IMR-90 (cell line): ENCODE measurements around the gene ZNF280C. TPM values are rescaled to one million over a fixed set of nuclear protein-coding genes. Genes with fewer than 3 reads are reported as not detected.

ENCODE experiments used
- ATAC-seq: fragments of 200-7000 bp; cut with Tn5 transposase; 2 replicates; pipeline ENCODE4 v1.9.1; 2020; ENCODE audit warnings: low read depth, mild to moderate bottlenecking, moderate library complexity
- Bru-seq: library from RNA; stranded (reverse); fragments of 400-500 nt; gene quantifications from one replicate; lab custom pipeline; 2021; lab: Mats Ljungman, UMichigan
- BruChase-seq, 2 experiments: library from RNA; stranded (reverse); fragments of 400-500 nt; gene quantifications; one replicate each; lab custom pipeline; 2021; lab: Mats Ljungman, UMichigan
- BruUV-seq: library from RNA; stranded (reverse); fragments of 400-500 nt; replicated peaks from 2 replicates; lab custom pipeline; 2021; lab: Mats Ljungman, UMichigan
- CTCF ChIA-PET: fragments of 300-600 bp; formaldehyde crosslinking; extraction: SDS; loops from one replicate; lab custom pipeline; 2021; ENCODE audit warnings: antibody characterized with exemption; lab: Yijun Ruan, JAX
- POLR2A ChIA-PET: fragments of 300-600 bp; sonication (Branson Sonifier 250); formaldehyde crosslinking; loops from one replicate; lab custom pipeline; 2022; ENCODE audit warnings: antibody characterized with exemption; ENCODE audit not compliant: unreplicated experiment; lab: Charles Lee
- DNase-seq: peaks from one replicate; pipeline ENCODE4 v3.0.0; 2013
- H2AFZ ChIP-seq: replicated peaks from 2 replicates; pipeline ENCODE3; 2013; ENCODE audit warnings: low read length, mild to moderate bottlenecking; ENCODE audit not compliant: poor library complexity
- H2AK5ac ChIP-seq: 2 replicates; pipeline ENCODE4 v1.6.1; 2013; ENCODE audit warnings: low read depth, low read length, inconsistent platforms
- H2AK9ac ChIP-seq: replicated peaks from 2 replicates; pipeline ENCODE3; 2013; ENCODE audit warnings: mild to moderate bottlenecking, low read depth, low read length, moderate library complexity; ENCODE audit not compliant: poor library complexity
- H2BK120ac ChIP-seq: 2 replicates; pipeline ENCODE4 v1.6.1; 2013; ENCODE audit warnings: low read depth, low read length, inconsistent platforms
- H2BK15ac ChIP-seq: 3 replicates; pipeline ENCODE4 v1.6.1; 2013; ENCODE audit warnings: low read depth, low read length, inconsistent platforms
- H2BK20ac ChIP-seq: 2 replicates; pipeline ENCODE4 v1.6.1; 2013; ENCODE audit warnings: low read depth, mild to moderate bottlenecking, inconsistent platforms, low read length, moderate library complexity
- H2BK5ac ChIP-seq: 2 replicates; pipeline ENCODE4 v1.6.1; 2013; ENCODE audit warnings: mild to moderate bottlenecking, low read depth, low read length, inconsistent platforms; ENCODE audit not compliant: poor library complexity, severe bottlenecking
- H3K14ac ChIP-seq: replicated peaks from 2 replicates; pipeline ENCODE4 v1.6.1; 2013; ENCODE audit warnings: low read depth, low read length, inconsistent platforms
- H3K18ac ChIP-seq: 2 replicates; pipeline ENCODE4 v1.6.1; 2013; ENCODE audit warnings: low read depth, low read length, control low read depth
- H3K23ac ChIP-seq: 2 replicates; pipeline ENCODE4 v1.6.1; 2013; ENCODE audit warnings: low read depth, low read length, inconsistent platforms
- H3K27ac ChIP-seq: 2 replicates; pipeline ENCODE4 v1.5.1; 2013; ENCODE audit warnings: mild to moderate bottlenecking, control low read depth, low read length; ENCODE audit not compliant: insufficient read depth
- H3K27me3 ChIP-seq: 2 replicates; pipeline ENCODE4 v1.6.1; 2013; ENCODE audit warnings: low read length; ENCODE audit not compliant: control insufficient read depth, insufficient read depth
- H3K36me3 ChIP-seq: 2 replicates; pipeline ENCODE4 v1.6.1; 2013; ENCODE audit warnings: low read length, mixed read lengths; ENCODE audit not compliant: control insufficient read depth, insufficient read depth
- H3K4ac ChIP-seq: 2 replicates; pipeline ENCODE4 v1.6.1; 2013; ENCODE audit warnings: low read depth, low read length, inconsistent platforms
- H3K4me1 ChIP-seq: 2 replicates; pipeline ENCODE4 v1.6.1; 2013; ENCODE audit warnings: low read length, mixed read lengths; ENCODE audit not compliant: control insufficient read depth, insufficient read depth
- H3K4me2 ChIP-seq: 2 replicates; pipeline ENCODE4 v1.6.1; 2013; ENCODE audit warnings: low read depth, mild to moderate bottlenecking, control low read depth, low read length, moderate library complexity
- H3K4me3 ChIP-seq: 2 replicates; pipeline ENCODE4 v1.5.1; 2013; ENCODE audit warnings: low read depth, mild to moderate bottlenecking, control low read depth, low read length, moderate library complexity; ENCODE audit not compliant: insufficient read depth
- H3K56ac ChIP-seq: 2 replicates; pipeline ENCODE4 v1.6.1; 2013; ENCODE audit warnings: low read length, inconsistent platforms; ENCODE audit not compliant: insufficient read depth; ENCODE audit errors: extremely low read depth
- H3K79me1 ChIP-seq, 2 experiments: 2 replicates each; pipeline ENCODE4 v1.6.1; 2013; ENCODE audit warnings: low read length in 2 of 2, inconsistent platforms in 1 of 2, low read depth in 1 of 2
- H3K9ac ChIP-seq: 2 replicates; pipeline ENCODE4 v1.6.1; 2013; ENCODE audit warnings: low read depth, low read length, control low read depth
- H3K9me1 ChIP-seq: 2 replicates; pipeline ENCODE4 v1.6.1; 2013; ENCODE audit warnings: low read length, inconsistent platforms; ENCODE audit not compliant: insufficient read depth
- H3K9me3 ChIP-seq: 2 replicates; pipeline ENCODE4 v1.6.1; 2013; ENCODE audit warnings: low read length; ENCODE audit not compliant: control insufficient read depth, insufficient read depth
- H4K20me1 ChIP-seq: 2 replicates; pipeline ENCODE4 v1.6.1; 2013; ENCODE audit warnings: low read length, inconsistent platforms; ENCODE audit not compliant: insufficient read depth
- H4K5ac ChIP-seq: 2 replicates; pipeline ENCODE4 v1.6.1; 2013; ENCODE audit warnings: mild to moderate bottlenecking, low read depth, low read length, control low read depth
- H4K8ac ChIP-seq, 2 experiments: 2 replicates each; pipeline ENCODE4 v1.6.1; 2013; ENCODE audit warnings: low read depth in 2 of 2, low read length in 2 of 2, control low read depth in 1 of 2, inconsistent platforms in 1 of 2
- H4K91ac ChIP-seq: 2 replicates; pipeline ENCODE4 v1.6.1; 2013; ENCODE audit warnings: low read depth, low read length, inconsistent platforms; ENCODE audit not compliant: insufficient read depth
- CTCF ChIP-seq: conservative IDR thresholded peaks from 2 replicates; pipeline ENCODE4 v1.5.1; 2012; ENCODE audit warnings: mild to moderate bottlenecking, low read depth, low read length, improper control_type of control experiment
- MAFK ChIP-seq: IDR thresholded peaks from 2 replicates; pipeline ENCODE4 v1.6.1; 2012; ENCODE audit warnings: low read depth, low read length, improper control_type of control experiment
- MAZ ChIP-seq: IDR thresholded peaks from 2 replicates; pipeline ENCODE4 v1.6.1; 2012; ENCODE audit warnings: low read depth, mild to moderate bottlenecking, low read length, improper control_type of control experiment, moderate library complexity, borderline replicate concordance
- MXI1 ChIP-seq: IDR thresholded peaks from 2 replicates; pipeline ENCODE4 v1.6.1; 2012; ENCODE audit warnings: low read depth, mild to moderate bottlenecking, low read length, moderate library complexity, borderline replicate concordance
- POLR2A ChIP-seq: IDR thresholded peaks from 2 replicates; pipeline ENCODE4 v1.6.1; 2012; ENCODE audit warnings: mild to moderate bottlenecking, low read depth, low read length
- WGBS, 2 experiments: methylation state at CpG; one replicate each; pipeline versions ENCODE4 v1.1.5 to v1.1.7; 2013; ENCODE audit warnings: missing lambda C conversion rate in 2 of 2; ENCODE audit not compliant: insufficient read length in 1 of 2; ENCODE audit errors: extremely low coverage in 2 of 2; 5-methylcytosine and 5-hydroxymethylcytosine counted together
- dilution Hi-C: fragments of 300-500 bp; cut with HindIII; formaldehyde crosslinking; loops from one replicate; pipeline ENCODE4 v1.14.3; 2018; ENCODE audit warnings: low sequenced_read_pairs; ENCODE audit not compliant: unreplicated experiment
- in situ Hi-C: fragments of 300-500 bp; cut with MboI; formaldehyde crosslinking; loops from 3 replicates; pipeline ENCODE4 v1.14.3; 2019; ENCODE audit warnings: low sequenced_read_pairs, inconsistent platforms, mixed read lengths
- intact Hi-C: fragments of 100-400 bp; cut with micrococcal nuclease; formaldehyde crosslinking; loops from 2 replicates; pipeline ENCODE4 v1.10.0; 2022
- long read RNA-seq: library from polyadenylated mRNA; unstranded; transcript quantifications from one replicate; pipeline ENCODE4 v2.0.0, GENCODE V29; 2021; ENCODE audit not compliant: unreplicated experiment
- polyA plus RNA-seq, 3 experiments: library from polyadenylated mRNA; depleted of rRNA; stranded (reverse); fragments of >200 nt; gene quantifications; 2 replicates each; pipeline ENCODE4 v1.2.3, GENCODE V29; 2012; ENCODE audit warnings: low replicate concordance in 1 of 3
- total RNA-seq: library from RNA; depleted of rRNA; stranded (reverse); fragments of >200 nt; gene quantifications from 2 replicates; pipeline ENCODE4 v1.2.3, GENCODE V29; 2012; rRNA removed

Gene ZNF280C
- total RNA-seq (4.5 and 6.1 TPM in 2 replicates), polyA plus RNA-seq (2012; rRNA removed) (2.3 and 3.1 TPM in 2 replicates), Bru-seq, nascent RNA (percentile 75 among the genes with signal in this experiment), BruChase-seq, experiment 1, labeled RNA remaining after a 6-hour chase (percentile 69 among the genes with signal in this experiment), BruChase-seq, experiment 2, labeled RNA remaining after a 2-hour chase (percentile 69 among the genes with signal in this experiment)
- polyA plus RNA-seq (2012; cell fraction: cytosol; rRNA removed) = 0.40 and 0.51 TPM in 2 replicates
- 1.5 and 7.3 TPM in 2 replicates for polyA plus RNA-seq (2012; cell fraction: nucleus; rRNA removed; ENCODE audit: low replicate concordance)
- long read RNA-seq = 0 reads

- H2BK120ac ChIP-seq = no peak within 1 kb of the TSS
- BruUV-seq = no TSS peak
- H3K18ac ChIP-seq = no peak within 1 kb of the TSS
- dilution Hi-C loops = no loop called here
- peak within 1 kb of the TSS; percentile 90 for H2AFZ ChIP-seq
- in situ Hi-C loops = loop anchor here (25.0 kb wide), 1 partner anchor 644 kb away; the partner anchor contains the start of gene ENOX2
- ATAC-seq (peak; percentile 97), DNase-seq (peak; percentile 91)
- peak within 1 kb of the TSS; percentile 64 for H2BK5ac ChIP-seq
- H4K20me1 ChIP-seq = no peaks in the 10 kb centered on the region
- peak within 1 kb of the TSS; percentile 61; the same call in 1 of the 2 replicates for H4K5ac ChIP-seq
- no peaks in the 10 kb centered on the region for H3K9me3 ChIP-seq
- no peak within 1 kb of the TSS for H2BK20ac ChIP-seq
- peak within 1 kb of the TSS; percentile 71; the same call in 1 of the 2 replicates for H3K23ac ChIP-seq
- H2BK15ac ChIP-seq = no peak within 1 kb of the TSS
- WGBS, 2 experiments = 40% methylated on average over 1 of the region's 59 CpGs; no CpG with 5 or more reads in 1 of the 2 experiments
- H4K91ac ChIP-seq = no peak within 1 kb of the TSS
- no peaks in the 10 kb centered on the region for H3K9me1 ChIP-seq
- no peaks in the 10 kb centered on the region; a peak in 1 of 4 replicates for H3K79me1 ChIP-seq
- intact Hi-C loops = loop anchor here (2.0 to 10.0 kb wide), 2 partner anchors 70 to 126 kb away; partner anchors contain the start of gene SLC25A14
- peak within 1 kb of the TSS; percentile 80 for H3K27ac ChIP-seq
- H3K4me1 ChIP-seq = no peaks in the 10 kb centered on the region
- ChIA-PET CTCF (interaction anchor here (1.0 kb wide), 1 partner anchor 22 kb away, joined by 3 read pairs; no protein-coding TSS in a partner anchor), POLR2A (no interaction called here)
- peak within 1 kb of the TSS; percentile 88 for H3K9ac ChIP-seq
- H3K14ac ChIP-seq = peak within 1 kb of the TSS; percentile 84; the same call in 1 of the 2 replicates
- peak within 1 kb of the TSS; percentile 91 for H3K4me3 ChIP-seq
- 0 out of 2 replicates have a peak within 1 kb of the TSS, but pooled peaks have one; percentile 9 for H2AK5ac ChIP-seq
- no peaks in the 10 kb centered on the region; the same call in 1 of the 2 replicates for H3K27me3 ChIP-seq
- TF ChIP-seq MAFK (no peak), MXI1 (peak; percentile 20; the same call in 1 of the 2 replicates), POLR2A (peak; percentile 97), CTCF (peak; percentile 42), MAZ (peak; percentile 55; the same call in 1 of the 2 replicates)
- H3K4me2 ChIP-seq = peak within 1 kb of the TSS; percentile 89
- H3K36me3 ChIP-seq = no peaks in the 10 kb centered on the region
- H3K4ac ChIP-seq = peak within 1 kb of the TSS; percentile 69
- peak within 1 kb of the TSS; percentile 82; the same call in 1 of the 2 replicates for H3K56ac ChIP-seq
- peak within 1 kb of the TSS; percentile 92 for H2AK9ac ChIP-seq
- peak within 1 kb of the TSS in 1 of 2 experiments; percentile 88; a peak in 2 of 4 replicates for H4K8ac ChIP-seq
Measured at GRCh38 chrX:130268449-130269170, at the start of gene ZNF280C. Gene ZNF280C, minus strand, starts transcription at chrX:130268899. Its CDS starts 8,450 bp downstream, at chrX:130260449.
